HL-60 (cell line): ENCODE data around the gene PHLDA1.

ENCODE experiments used
- DNase-seq, 2 experiments: peaks; one replicate each; pipeline ENCODE4 v3.0.0-alpha.2; 2010 to 2020; ENCODE audit warnings: low read depth in 1 of 2, low spot score in 1 of 2
- H3K27ac ChIP-seq: fragments of 250-450 bp; sonication (Bioruptor Pico); replicated peaks from 2 replicates; pipeline ENCODE4 v1.5.1; 2020; ENCODE audit warnings: mild to moderate bottlenecking, moderate library complexity
- H3K27me3 ChIP-seq: fragments of 250-450 bp; sonication (Bioruptor Pico); 2 replicates; pipeline ENCODE4 v1.5.1; 2021; ENCODE audit warnings: mild to moderate bottlenecking, moderate library complexity; ENCODE audit not compliant: insufficient read depth, poor library complexity, severe bottlenecking
- H3K4me3 ChIP-seq: replicated peaks from 2 replicates; pipeline ENCODE4 v1.5.1; 2011; ENCODE audit warnings: mild to moderate bottlenecking, control low read depth, low read length; ENCODE audit not compliant: insufficient read depth
- CTCF ChIP-seq: IDR thresholded peaks from one replicate; pipeline ENCODE4 v1.5.1; 2011; ENCODE audit warnings: low read length, control low read depth, inconsistent platforms; ENCODE audit not compliant: insufficient read depth
- GABPA ChIP-seq: IDR thresholded peaks from 2 replicates; pipeline ENCODE4 v1.6.1; 2012; ENCODE audit warnings: low read depth
- POLR2AphosphoS5 ChIP-seq: IDR thresholded peaks from 2 replicates; pipeline ENCODE4 v1.6.1; 2012; ENCODE audit warnings: low read depth
- REST ChIP-seq: IDR thresholded peaks from 2 replicates; pipeline ENCODE4 v1.6.1; 2012; ENCODE audit warnings: low read depth; ENCODE audit not compliant: insufficient replicate concordance
- SPI1 ChIP-seq: IDR thresholded peaks from 2 replicates; pipeline ENCODE4 v1.6.1; 2012; ENCODE audit warnings: low read depth, mild to moderate bottlenecking, borderline replicate concordance

The PHLDA1 gene

GRCh38 chr12:76033081-76034011 is 1.8 kb upstream of the PHLDA1 start:
- H3K27ac ChIP-seq: no peak overlapping the region
- DNase-seq: no peak
- TF ChIP-seq POLR2AphosphoS5 (no peak), GABPA (no peak), SPI1 (no peak), CTCF (no peak), REST (no peak)
- H3K27me3 ChIP-seq: peaks cover 8% of the 10 kb centered on the region
- H3K4me3 ChIP-seq: no peak overlapping the region

GRCh38 chr12:76032043-76032981 is 736 bp upstream of the PHLDA1 start:
- peak in 1 of 2 experiments; percentile 21 for DNase-seq

More at GRCh38 chr12:76032043-76032981, 736 bp upstream of the PHLDA1 start:
- Histone ChIP-seq H3K27me3 (peaks cover 8% of the 10 kb centered on the region), H3K4me3 (peak overlapping the region; percentile 64), H3K27ac (peak overlapping the region; percentile 63)
- no peak for TF ChIP-seq REST
- no peak for TF ChIP-seq GABPA
- TF ChIP-seq POLR2AphosphoS5: no peak
- no peak for TF ChIP-seq CTCF
- TF ChIP-seq SPI1: no peak
